Neural cell (in vitro differentiated cells): ENCODE results near the gene THAP12.

Source experiments
- EZH2 ChIP-seq: fragments of 200-600, 300-800 bp; shearing (Covaris generic), sonication (generic); IDR thresholded peaks from 2 replicates; pipeline ENCODE4 v1.6.1; 2014; ENCODE audit warnings: antibody characterized with exemption, low read length, borderline replicate concordance, mild to moderate bottlenecking; ENCODE audit not compliant: insufficient read depth, poor library complexity, severe bottlenecking
- TF ChIP-seq, protein P1 (sequence below): fragments of 450-650 bp; IDR thresholded peaks from 2 replicates; pipeline ENCODE4 v1.5.1; 2014; ENCODE audit warnings: antibody characterized with exemption, mild to moderate bottlenecking, moderate library complexity; ENCODE audit not compliant: poor library complexity, severe bottlenecking

GRCh38 chr11:76321820-76322524 is 59.0 kb downstream of the THAP12 start:
- TF ChIP-seq, protein P1, sequence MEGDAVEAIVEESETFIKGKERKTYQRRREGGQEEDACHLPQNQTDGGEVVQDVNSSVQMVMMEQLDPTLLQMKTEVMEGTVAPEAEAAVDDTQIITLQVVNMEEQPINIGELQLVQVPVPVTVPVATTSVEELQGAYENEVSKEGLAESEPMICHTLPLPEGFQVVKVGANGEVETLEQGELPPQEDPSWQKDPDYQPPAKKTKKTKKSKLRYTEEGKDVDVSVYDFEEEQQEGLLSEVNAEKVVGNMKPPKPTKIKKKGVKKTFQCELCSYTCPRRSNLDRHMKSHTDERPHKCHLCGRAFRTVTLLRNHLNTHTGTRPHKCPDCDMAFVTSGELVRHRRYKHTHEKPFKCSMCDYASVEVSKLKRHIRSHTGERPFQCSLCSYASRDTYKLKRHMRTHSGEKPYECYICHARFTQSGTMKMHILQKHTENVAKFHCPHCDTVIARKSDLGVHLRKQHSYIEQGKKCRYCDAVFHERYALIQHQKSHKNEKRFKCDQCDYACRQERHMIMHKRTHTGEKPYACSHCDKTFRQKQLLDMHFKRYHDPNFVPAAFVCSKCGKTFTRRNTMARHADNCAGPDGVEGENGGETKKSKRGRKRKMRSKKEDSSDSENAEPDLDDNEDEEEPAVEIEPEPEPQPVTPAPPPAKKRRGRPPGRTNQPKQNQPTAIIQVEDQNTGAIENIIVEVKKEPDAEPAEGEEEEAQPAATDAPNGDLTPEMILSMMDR = no peak
- no peak for TF ChIP-seq EZH2
